ENCODE measurements around the gene ADGRV1.

The ADGRV1 gene

GRCh38 chr5:90550963-90551362 lies 7.6 kb upstream of the ADGRV1 start:
- no peak for TF ChIP-seq CEBPB (IDR thresholded peaks at IDR 0.05)
- TF ChIP-seq RAD21 (IDR thresholded peaks at IDR 0.05; ENCODE audit: low read depth) = no peak
- no peak for TF ChIP-seq EP300 (IDR thresholded peaks at IDR 0.05; ENCODE audit: borderline replicate concordance)
- no peak for TF ChIP-seq NFIC (IDR thresholded peaks at IDR 0.05)
- TF ChIP-seq REST (IDR thresholded peaks at IDR 0.05; ENCODE audit: low read depth) = no peak
- TF ChIP-seq TAF1 (IDR thresholded peaks at IDR 0.05; ENCODE audit: low read depth) = no peak
- no peak for TF ChIP-seq MAX (IDR thresholded peaks at IDR 0.05)
- no peak for TF ChIP-seq ZBTB7A (IDR thresholded peaks at IDR 0.05; ENCODE audit: low read depth)
- no peak for TF ChIP-seq TEAD4 (IDR thresholded peaks at IDR 0.05)
- TF ChIP-seq YY1 (IDR thresholded peaks at IDR 0.05; ENCODE audit: low read depth) = no peak
- TF ChIP-seq FOXM1 (IDR thresholded peaks at IDR 0.05; ENCODE audit: borderline replicate concordance, low read depth) = no peak
- no peak for TF ChIP-seq TCF12 (IDR thresholded peaks at IDR 0.05; ENCODE audit: low read depth)
- TF ChIP-seq USF1 (IDR thresholded peaks at IDR 0.05) = no peak
- no peak for TF ChIP-seq EGR1 (IDR thresholded peaks at IDR 0.05)
- no peak for TF ChIP-seq CREB1 (IDR thresholded peaks at IDR 0.05; ENCODE audit: low read depth)

GRCh38 chr5:90551376-90551775 lies 7.2 kb upstream of the ADGRV1 start:
- TF ChIP-seq ZBTB7A (IDR thresholded peaks at IDR 0.05; ENCODE audit: low read depth) (no peak), USF1 (IDR thresholded peaks at IDR 0.05) (no peak), TEAD4 (IDR thresholded peaks at IDR 0.05) (no peak), EP300 (IDR thresholded peaks at IDR 0.05; ENCODE audit: borderline replicate concordance) (no peak), RAD21 (IDR thresholded peaks at IDR 0.05; ENCODE audit: low read depth) (no peak), TCF12 (IDR thresholded peaks at IDR 0.05; ENCODE audit: low read depth) (no peak), REST (IDR thresholded peaks at IDR 0.05; ENCODE audit: low read depth) (no peak), TAF1 (IDR thresholded peaks at IDR 0.05; ENCODE audit: low read depth) (no peak), NFIC (IDR thresholded peaks at IDR 0.05) (no peak), FOXM1 (IDR thresholded peaks at IDR 0.05; ENCODE audit: borderline replicate concordance, low read depth) (no peak), MAX (IDR thresholded peaks at IDR 0.05) (no peak), CREB1 (IDR thresholded peaks at IDR 0.05; ENCODE audit: low read depth) (no peak), CEBPB (IDR thresholded peaks at IDR 0.05) (no peak), YY1 (IDR thresholded peaks at IDR 0.05; ENCODE audit: low read depth) (no peak)

GRCh38 chr5:90553711-90554110 lies 4.9 kb upstream of the ADGRV1 start:
- TF ChIP-seq CREB1 (IDR thresholded peaks at IDR 0.05; ENCODE audit: low read depth) (no peak), RAD21 (IDR thresholded peaks at IDR 0.05; ENCODE audit: low read depth) (no peak), EP300 (IDR thresholded peaks at IDR 0.05; ENCODE audit: borderline replicate concordance) (no peak), MAX (IDR thresholded peaks at IDR 0.05) (no peak), YY1 (IDR thresholded peaks at IDR 0.05; ENCODE audit: low read depth) (no peak), NFIC (IDR thresholded peaks at IDR 0.05) (no peak), FOXM1 (IDR thresholded peaks at IDR 0.05; ENCODE audit: borderline replicate concordance, low read depth) (no peak)

- TF ChIP-seq MAX (IDR thresholded peaks at IDR 0.05) (no peak), CREB1 (IDR thresholded peaks at IDR 0.05; ENCODE audit: low read depth) (no peak), NFIC (IDR thresholded peaks at IDR 0.05) (no peak), EGR1 (IDR thresholded peaks at IDR 0.05) (no peak), RAD21 (IDR thresholded peaks at IDR 0.05; ENCODE audit: low read depth) (no peak), ZBTB7A (IDR thresholded peaks at IDR 0.05; ENCODE audit: low read depth) (no peak), REST (IDR thresholded peaks at IDR 0.05; ENCODE audit: low read depth) (no peak), CEBPB (IDR thresholded peaks at IDR 0.05) (no peak), FOXM1 (IDR thresholded peaks at IDR 0.05; ENCODE audit: borderline replicate concordance, low read depth) (no peak), YY1 (IDR thresholded peaks at IDR 0.05; ENCODE audit: low read depth) (no peak), TCF12 (IDR thresholded peaks at IDR 0.05; ENCODE audit: low read depth) (no peak), EP300 (IDR thresholded peaks at IDR 0.05; ENCODE audit: borderline replicate concordance) (no peak), TAF1 (IDR thresholded peaks at IDR 0.05; ENCODE audit: low read depth) (no peak)
Measured at GRCh38 chr5:90554358-90555006, 4.1 kb upstream of the ADGRV1 start.
